GM19238 (cell line): ENCODE results near the gene TBXT.
"Not testable (repeated sequence)": the region's sequence is repeated elsewhere in the genome, so short reads cannot be mapped to it uniquely, and the experiment has no call there.

ENCODE experiments used
- DNase-seq: peaks from one replicate; pipeline ENCODE4 v3.0.0; 2011; ENCODE audit warnings: low spot score; ENCODE audit not compliant: insufficient read length

Gene TBXT, protein sequence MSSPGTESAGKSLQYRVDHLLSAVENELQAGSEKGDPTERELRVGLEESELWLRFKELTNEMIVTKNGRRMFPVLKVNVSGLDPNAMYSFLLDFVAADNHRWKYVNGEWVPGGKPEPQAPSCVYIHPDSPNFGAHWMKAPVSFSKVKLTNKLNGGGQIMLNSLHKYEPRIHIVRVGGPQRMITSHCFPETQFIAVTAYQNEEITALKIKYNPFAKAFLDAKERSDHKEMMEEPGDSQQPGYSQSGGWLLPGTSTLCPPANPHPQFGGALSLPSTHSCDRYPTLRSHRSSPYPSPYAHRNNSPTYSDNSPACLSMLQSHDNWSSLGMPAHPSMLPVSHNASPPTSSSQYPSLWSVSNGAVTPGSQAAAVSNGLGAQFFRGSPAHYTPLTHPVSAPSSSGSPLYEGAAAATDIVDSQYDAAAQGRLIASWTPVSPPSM

DNA sequence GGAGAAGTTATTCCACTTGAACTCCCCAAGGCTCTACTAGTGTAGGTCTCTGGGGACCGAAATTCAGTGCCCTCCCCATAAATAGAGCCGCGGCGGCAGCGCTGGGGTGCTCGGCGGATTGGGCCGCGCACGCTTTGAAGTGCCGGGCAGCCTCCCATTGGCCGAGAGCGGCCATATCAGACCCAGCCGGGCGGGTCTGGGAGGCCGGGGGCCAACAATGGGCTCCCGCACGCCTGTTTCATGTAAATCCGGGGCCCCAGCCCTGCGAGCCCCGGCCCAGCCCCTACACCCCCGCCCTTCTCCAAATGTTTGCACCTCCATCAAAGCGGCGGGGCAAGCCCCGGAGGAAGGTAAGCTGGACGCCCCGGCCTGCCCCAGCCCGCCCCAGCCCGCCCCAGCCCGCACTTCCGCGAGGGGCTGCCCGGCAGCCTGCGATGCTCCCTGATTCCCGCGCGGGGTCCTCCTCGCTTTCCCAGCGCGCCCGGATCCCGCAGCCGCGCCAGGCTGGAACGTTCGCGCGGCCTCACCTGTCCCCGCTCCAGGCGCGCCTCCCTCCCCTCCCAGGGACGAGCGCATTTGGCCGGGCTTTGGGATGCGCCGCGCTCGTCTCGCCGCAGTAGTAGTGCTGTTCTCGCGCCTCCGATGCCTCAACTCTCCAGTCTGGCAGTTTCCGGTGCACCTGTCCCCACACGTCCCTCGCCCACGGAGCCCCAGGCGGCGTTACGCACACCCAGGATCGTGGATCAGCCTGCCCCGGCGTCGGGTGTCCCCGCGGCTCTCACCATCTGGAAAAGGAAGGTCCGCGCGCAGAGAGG, at the start of gene TBXT:
Gene TBXT, minus strand, starts transcription at position 51 of the 815 bp plus-strand sequence. CDS start 260 bp downstream, outside the sequence.
- no peak for DNase-seq

DNA sequence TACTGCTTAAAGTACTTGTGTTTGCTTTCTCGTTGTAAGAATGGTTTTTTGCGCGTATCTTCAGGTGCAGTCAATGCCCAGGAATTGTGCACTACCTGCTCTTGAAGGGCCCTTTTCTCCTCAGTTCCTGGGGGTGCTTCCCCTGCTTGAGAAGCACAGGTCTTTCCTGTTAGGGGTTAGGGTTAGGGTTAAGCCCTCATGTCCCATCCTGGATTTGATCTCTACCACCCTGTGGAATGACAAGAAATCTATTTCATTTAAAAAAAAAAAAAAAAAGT, 39.6 kb upstream of the TBXT start:
- no peak for DNase-seq

DNA sequence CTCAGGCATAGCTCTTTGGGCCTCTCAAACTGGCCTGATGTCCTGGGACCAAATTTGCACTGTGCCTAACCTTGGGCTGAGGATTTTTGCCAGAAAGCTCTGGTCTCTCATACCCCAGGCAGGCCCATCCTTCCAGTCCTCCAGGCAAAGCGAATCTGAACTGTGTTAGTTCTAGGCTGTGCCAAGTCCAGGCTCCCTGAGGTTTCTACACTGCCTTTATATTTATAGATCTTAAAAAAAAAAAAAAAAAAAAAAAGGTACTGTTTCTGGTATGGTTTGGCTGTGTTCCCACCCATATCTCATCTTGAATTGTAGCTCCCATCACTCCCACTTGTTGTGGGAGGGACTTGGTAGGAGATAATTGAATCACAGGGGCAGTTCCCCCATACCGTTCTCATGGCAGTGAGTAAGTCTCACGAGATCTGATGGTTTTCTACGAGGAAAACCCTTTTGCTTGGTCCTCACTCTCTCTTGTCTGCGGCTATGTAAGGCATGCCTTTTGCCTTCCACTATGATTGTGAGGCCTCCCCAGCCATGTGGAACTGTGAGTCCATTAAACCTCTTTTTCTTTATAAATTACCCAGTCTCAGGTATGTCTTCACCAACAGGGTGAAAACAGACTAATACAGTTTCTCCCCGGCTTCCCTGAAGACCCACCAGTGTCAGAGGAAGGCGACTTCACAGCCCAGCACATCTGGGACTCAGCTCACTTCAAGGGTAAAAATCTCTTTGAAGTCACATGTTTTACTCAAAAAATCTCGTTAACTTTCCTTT, 39.0 kb upstream of the TBXT start:
- no peak for DNase-seq

DNA sequence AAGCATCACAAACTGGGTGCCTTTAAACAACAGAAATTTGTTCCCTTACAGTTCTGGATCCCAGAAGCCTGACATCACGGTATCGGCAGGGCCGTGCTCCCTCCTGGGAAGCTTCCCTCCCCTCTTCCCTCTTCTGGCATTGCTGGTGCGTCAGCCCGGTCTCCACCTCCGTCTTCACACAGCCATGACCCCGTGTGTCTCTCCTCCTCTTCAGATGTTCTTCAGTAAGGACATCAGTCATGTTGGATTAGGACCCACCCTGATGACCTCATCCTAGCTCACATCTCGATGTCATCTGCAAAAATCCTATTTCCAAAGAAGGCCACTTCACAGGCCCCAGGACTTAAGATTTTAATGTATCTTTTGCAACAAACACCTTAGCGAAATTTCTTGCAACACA, 38.4 kb upstream of the TBXT start:
- DNase-seq = no peak

DNA sequence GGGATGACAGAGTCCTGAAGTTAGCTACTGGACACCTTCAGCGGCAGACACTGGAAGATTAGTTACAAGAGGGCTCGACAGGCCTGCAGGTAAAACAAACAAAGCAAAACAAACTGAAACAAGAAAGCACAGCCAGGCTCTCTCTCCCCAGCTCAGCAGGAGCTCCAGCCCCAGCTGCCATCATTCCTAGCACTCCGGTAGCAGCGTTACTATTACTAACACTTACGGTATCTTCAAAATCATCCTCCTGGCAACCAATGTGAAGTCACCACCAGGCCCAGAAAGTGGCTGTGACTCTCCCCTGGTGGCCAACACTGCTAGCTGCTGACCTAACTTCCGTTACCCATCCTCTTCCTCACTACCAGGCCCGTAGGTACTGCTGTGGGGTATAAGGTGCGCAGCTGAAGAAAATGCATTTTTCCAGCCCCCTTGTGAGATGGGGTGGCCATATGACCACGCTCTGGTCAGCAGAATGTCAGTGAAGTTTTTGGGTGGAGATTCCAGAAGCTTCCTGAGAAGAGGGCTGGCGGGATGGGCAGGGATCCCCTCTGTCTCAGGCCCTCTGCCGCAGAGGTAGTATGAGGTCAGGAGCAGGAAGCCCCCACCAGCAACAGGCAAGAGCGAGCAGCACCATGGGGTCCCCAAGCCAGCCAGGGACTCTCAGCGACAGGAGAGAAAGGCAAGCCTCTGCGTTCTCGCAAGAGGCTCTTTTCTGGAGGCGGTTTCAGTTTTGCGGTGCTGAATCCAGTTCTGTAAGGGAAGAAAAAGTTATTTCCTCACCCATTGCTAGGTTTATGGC, 37.4 kb upstream of the TBXT start:
- no peak for DNase-seq

DNA sequence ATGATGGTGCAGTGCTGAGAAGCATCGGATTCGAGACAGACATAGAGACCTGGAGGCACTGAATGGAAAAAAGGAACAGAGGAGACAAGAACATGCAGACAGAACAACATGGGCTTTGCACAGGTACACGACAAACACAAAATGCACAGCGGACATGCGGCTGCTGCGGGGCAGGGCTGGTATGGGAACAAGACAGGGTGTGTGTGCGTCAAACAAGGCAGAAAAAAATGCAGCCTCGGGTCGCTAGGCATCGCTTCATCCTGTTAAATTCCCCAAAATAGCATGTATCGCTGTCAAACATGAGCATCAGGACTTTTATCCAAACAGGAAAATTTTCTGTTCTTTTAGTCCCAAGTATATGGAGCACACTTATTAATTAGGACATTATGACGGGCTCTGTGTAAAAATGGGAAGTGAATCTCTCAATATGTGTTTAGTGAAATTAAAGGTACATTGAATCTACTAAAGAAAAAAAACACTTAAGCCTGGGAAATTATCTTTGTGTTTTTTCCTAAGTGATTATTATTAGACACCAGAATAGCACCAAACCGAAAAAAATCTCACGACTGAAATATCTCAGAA, 36.1 kb upstream of the TBXT start:
- no peak for DNase-seq

DNA sequence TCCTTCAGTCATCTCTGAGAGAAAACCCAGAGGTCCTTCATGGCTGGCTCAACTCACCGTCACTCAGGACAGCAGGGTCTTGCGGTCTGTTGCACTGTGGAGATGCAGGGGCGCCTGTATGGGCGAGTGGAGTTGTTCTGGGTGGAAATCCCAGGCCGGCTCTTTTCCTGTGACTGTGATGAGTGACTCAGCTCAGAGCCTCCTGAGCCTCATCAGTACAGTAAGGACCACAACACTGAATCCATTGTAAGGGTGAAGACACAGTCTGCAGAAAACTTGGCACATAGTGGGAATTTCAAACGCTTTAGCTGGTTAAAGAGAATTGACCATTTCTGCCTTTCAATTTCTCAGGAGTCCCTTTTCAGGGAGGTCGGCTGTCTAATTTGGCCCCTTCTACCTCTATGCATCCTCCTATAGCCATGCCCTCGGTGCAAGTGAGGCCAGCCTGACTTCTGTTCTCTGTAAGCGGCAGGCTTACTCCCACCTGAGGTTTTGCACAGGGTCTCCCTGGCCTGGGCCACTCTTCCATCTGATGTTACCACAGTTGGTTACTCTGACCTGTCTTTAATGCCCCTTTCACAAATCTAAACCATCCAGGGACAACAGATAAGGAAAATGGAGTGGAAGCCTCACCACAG, 35.5 kb upstream of the TBXT start:
- no peak for DNase-seq

DNA sequence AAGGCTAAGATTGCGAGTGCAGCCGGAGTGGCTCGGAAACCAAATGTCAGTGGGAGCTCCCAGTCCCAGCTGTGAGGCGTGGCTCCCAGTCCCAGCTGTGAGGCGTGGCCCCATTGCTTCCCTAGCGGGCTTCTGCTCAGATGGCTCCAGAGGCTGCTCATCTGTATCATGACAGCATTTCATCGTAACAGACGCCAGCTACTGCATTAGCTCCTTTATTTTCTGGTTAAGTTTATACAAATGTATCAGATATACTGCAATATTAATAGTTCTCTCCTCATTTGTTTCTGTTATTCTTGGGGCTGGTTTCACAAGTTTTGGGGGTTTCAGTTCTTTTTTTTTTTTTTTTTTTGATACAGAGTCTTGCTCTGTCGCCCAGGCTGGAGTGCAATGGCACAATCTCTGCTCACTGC, 34.7 kb upstream of the TBXT start:
- peak; percentile 27 for DNase-seq

DNA sequence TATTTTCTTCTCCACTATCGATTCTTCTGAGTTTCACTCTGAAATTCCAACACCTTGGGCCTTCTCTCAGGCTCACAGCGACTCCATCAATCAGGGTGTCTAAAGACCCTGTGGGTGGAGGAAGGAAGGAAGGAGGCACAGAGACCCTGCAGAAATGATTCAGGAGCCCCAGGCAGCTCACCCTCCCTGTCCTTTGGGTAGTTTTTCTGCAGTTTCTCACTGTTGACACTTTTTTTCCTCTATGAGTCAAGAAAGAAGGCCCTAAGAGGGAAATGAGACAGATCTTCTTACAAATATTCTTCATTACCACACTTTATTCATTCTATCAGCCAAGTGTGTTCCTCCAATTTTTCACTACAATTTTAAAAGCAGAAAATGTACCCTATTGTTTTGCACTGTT, 34.2 kb upstream of the TBXT start:
- DNase-seq = no peak

DNA sequence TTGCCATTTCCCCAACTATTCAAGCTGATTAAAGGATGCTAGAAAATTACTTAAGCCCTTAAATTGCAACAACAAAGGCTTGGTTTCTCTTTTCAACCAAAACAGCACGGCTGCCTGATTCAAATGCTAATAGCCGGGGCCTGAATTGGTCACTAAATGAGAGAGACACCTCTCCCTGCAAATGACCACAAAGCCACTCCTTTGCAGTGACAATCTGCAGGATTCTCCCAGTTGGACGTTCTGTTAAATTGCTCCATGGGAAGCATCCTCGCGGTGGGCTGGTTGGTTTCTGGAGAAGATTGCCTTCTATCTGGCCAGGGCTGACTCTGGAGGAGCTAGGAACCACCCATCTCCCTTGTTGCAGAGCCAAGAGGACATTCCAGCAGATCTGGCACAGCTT, 29.7 kb upstream of the TBXT start:
- DNase-seq = no peak

DNA sequence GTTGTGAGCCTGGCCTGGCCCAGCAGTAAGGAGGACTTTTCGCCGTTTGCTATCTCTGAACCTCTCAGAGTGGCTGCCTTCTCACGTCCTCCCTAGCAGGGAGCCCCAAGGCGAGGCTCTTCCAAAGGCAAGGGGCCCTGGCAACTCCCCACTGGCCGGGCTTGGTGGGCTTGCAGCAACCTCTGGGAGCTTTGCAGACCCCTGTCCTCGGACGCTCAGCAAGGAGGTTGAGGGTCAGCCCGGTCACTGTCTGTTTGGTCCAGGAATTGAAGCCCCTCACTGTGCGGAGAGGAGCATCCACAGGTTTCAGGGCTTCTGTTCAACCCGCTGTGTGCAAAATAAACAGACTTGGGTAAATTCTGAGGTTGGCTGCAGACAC, 28.2 kb upstream of the TBXT start:
- DNase-seq = no peak

DNA sequence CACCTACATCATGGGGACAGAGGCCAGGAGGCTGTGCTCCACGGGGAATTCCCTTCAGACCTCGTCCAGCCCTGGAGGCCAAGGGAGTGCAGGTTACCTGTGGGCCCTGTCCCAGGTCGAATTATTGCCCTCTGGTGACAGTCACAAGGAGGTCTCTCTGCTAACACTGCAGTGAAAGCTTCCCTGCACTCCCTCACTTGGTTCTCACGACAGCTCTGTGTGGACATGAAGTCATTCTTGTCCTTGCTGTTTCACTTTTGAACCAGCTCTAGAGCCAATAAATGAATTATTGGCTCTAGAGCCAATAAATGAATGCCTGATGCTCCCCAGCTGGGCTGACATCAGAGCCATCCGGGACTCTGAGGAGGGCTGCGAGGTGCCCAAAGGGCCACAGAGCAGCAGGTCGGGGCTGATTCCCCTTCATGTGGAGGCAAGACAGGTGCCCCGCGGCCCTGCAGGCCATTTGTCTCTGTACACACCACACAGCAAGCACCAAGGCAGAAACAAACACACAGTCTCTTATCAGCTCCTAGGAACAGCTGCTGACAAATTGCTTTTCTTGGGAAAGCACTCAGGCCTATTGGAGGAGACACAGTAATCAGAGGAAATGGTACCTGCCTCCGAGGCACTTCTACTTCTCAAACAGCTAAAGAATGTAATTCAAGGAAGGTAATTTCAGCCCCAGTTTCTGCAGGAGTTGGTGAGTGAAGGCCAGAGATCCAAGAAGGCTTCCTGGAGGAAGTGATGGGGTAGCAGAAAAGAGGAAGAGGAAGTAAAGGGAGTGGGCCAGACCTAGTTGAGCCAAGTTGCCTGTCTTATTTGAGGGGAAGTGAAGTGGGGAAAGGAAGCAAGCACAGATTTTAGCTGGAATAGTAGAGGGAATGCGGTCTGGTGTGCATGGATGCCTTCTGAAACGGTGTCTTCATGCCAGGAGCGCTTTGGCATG, 27.5 kb upstream of the TBXT start:
- DNase-seq = no peak

DNA sequence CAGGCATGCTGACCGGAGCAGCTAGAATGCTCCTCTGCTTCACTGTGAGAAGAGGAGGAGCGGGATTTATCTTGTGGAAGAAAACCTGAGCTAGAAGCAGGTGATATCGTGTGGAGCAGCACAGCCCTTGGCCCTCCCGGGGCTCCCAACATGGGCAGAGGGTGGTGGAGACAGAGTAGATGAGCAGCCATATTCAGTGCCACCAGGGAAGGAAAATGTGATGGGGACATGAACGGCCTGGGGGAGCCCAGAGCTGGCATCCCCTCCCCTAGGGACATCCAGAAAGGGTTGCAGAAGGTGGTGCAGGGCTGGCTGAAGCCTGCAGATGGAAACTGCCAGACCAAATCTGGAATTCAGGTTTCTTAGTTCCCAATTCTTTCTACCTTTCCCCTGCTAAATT, 24.9 kb upstream of the TBXT start:
- no peak for DNase-seq

DNA sequence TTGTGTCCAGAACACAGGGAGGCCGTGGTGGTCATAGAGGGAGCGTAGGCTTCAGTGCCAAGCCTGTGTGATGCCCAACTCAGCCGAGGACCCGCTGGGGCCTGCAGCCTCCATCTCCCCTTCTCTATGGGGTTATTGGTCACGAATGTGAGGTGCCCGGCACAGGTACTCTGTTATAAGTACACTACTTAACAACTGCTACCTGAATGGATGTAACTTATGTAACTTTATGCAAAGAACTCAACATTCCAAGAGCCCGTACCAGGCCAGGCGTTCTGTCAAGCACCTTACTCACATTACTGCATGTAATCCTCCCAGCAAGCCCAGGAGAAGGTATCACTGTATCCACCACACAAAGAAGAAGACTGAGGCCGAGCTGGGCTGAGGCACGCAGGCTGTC, 24.5 kb upstream of the TBXT start:
- DNase-seq = no peak

DNA sequence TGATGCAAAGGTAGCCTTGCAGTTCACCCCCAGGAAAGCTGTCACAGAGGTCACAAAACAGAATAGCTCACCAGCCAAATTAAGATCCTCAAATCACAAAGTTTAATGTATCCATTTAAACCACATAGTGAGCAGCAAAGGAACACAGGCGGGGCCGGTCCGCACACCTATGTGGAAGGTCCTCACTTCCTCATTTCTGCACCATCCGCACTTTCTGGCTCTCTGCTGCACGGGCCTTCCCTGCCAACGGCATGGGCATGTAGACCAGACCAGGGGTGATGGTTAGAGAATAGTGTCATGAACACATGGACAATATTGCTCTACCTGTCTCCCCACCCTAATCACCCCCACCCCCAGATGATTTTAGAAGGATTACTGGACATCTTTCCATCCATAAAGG, 12.1 kb upstream of the TBXT start:
- DNase-seq = no peak

DNA sequence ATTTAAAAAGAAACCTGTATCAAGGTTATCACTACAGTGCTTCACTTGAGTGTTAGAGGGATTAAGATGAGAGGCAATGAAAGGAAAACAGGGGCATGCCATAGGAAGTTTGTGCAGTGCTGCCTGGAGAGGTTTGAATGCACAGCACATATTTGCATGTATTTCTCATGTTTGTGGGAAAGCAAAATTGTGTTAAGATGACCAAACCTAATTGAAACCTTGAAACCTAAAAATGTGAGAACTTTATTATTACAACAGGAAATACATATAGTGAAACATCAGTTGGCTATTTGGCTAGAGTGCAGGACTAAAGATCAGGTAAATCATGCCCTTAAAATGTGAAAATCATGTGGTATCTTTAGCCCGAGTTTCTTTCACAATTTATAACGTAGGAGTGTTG, 8.5 kb upstream of the TBXT start:
- no peak for DNase-seq

DNA sequence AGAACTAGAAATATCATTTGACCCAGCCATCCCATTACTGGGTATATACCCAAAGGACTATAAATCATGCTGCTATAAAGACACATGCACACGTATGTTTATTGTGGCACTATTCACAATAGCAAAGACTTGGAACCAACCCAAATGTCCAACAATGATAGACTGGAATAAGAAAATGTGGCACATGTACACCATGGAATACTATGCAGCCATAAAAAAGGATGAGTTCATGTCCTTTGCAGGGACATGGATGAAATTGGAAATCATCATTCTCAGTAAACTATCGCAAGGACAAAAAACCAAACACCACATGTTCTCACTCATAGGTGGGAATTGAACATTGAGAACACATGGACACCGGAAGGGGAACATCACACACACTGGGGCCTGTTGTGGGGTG, 7.4 kb upstream of the TBXT start:
- DNase-seq = not testable (repeated sequence)

DNA sequence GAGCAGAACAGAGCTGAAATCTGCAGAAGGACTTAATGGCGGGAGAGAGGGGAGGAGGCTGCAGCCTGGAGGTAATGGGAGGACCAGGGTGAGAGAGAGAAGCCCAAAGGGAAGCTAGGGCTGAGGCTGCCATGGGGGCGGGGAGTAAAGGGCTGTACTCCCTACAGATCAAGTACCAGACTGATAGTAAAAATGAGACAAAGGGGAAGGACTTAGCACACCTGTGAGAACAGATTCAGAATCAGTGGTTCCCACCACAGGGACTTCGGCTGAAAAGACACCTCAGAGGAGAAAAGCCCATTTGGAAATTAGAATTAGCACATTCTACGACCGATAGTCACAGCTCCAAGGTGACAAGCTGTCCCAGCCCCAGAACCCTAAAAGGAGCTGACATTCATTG, 6.4 kb upstream of the TBXT start:
- DNase-seq = no peak

DNA sequence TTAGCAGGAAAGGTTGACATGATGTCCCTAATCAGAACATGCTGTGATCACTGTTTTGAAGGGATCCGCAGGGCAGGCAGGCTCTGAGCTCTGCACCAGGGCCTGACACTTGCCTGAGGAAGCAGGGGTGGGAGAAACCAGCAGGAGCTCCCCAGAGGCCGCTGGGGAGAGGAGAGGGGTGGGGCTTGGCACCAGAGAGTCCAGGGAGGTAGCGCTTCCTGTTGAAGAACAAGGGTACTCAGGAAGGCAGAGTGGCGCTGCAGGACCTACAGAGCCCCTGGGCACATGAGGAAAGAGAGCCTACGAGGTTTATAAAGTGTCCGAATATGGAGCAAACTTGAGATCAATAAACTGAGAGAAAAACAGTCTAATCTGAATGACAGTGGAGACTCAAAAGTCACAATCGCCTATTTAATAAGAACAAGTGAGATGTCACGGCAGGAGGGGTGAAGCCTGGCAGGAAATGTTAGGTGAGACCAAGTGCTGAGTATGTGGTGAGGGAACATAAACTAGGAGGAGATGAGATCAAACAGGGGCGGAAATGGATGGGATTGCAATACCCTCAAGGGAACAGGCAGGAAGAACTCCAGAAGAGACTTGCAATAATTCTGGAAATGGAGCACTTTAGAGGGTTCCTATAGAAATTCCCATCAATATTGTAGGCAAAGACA, 5.8 kb upstream of the TBXT start:
- no peak for DNase-seq
